Uterus (tissue), 4 donors: ENCODE data around the gene ITGA2. TPM values are rescaled to one million over a fixed set of nuclear protein-coding genes. Genes with fewer than 3 reads are reported as not detected.
A peak's percentile ranks its signal among the peaks of the same experiment; 100 is the strongest.
"Not testable (repeated sequence)": the region's sequence is repeated elsewhere in the genome, so short reads cannot be mapped to it uniquely, and the experiment has no call there.

ENCODE experiments used
- DNase-seq, 2 donors: peaks; one replicate each; pipeline ENCODE4 v3.0.0-alpha.2; 2019 to 2020
- H3K27ac ChIP-seq, 2 donors: fragments of 200-600 bp; sonication (generic); 1 replicate in 1 of 2; 2 replicates in 1 of 2; pipeline ENCODE4 v1.5.1; 2016 to 2018
- H3K27me3 ChIP-seq, 2 donors: fragments of 200-600 bp; sonication (generic); one replicate each; pipeline ENCODE4 v1.5.1; 2018 to 2019; ENCODE audit warnings: control low read depth in 1 of 2
- H3K36me3 ChIP-seq, 2 donors: fragments of 200-600 bp; sonication (generic); one replicate each; pipeline ENCODE4 v1.5.1; 2019; ENCODE audit warnings: control low read depth in 1 of 2
- H3K4me1 ChIP-seq, 2 donors: fragments of 200-600 bp; sonication (generic); one replicate each; pipeline ENCODE4 v1.5.1; 2018 to 2019; ENCODE audit warnings: control low read depth in 1 of 2
- H3K4me3 ChIP-seq, 2 donors: fragments of 200-600 bp; sonication (generic); 1 replicate in 1 of 2; 2 replicates in 1 of 2; pipeline ENCODE4 v1.5.1; 2018 to 2019; ENCODE audit warnings: mild to moderate bottlenecking in 1 of 2
- H3K9me3 ChIP-seq, 2 donors: fragments of 200-600 bp; sonication (generic); one replicate each; pipeline ENCODE4 v1.5.1; 2019; ENCODE audit warnings: control low read depth in 1 of 2
- POLR2A ChIP-seq, 2 donors: fragments of 450-650 bp; IDR thresholded peaks; one replicate each; pipeline ENCODE4 v1.6.1; 2016; ENCODE audit warnings: antibody characterized with exemption in 2 of 2, mild to moderate bottlenecking in 1 of 2, moderate library complexity in 1 of 2
- intact Hi-C: fragments of 100-400 bp; cut with DNase I; formaldehyde crosslinking; loops from one replicate; pipeline ENCODE4 v1.15.1; 2023; ENCODE audit warnings: low total_unique reads
- total RNA-seq, 4 donors: library from RNA; depleted of rRNA in 3 of 4; stranded (reverse); fragments of >200 nt in 3 of 4; gene quantifications; one replicate each; pipeline versions ENCODE4 v1.1.0 to v1.2.4, GENCODE V29; 2014 to 2023
- TF ChIP-seq, protein P1 (sequence below), 4 experiments: fragments of 200-600 bp in 2 of 4; fragments of 450-650 bp in 2 of 4; sonication (generic) in 2 of 4; IDR thresholded peaks; one replicate each; pipeline ENCODE4 v1.5.1; 2016 to 2019; ENCODE audit warnings: antibody characterized with exemption in 4 of 4, mild to moderate bottlenecking in 2 of 4, moderate library complexity in 1 of 4
- donor health status: DM: yes; HTN: yes; CAD: no.

Gene ITGA2
- total RNA-seq, 4 donors from 2014 or later, result 1.3 to 22.4 (median 4.5) TPM

DNA sequence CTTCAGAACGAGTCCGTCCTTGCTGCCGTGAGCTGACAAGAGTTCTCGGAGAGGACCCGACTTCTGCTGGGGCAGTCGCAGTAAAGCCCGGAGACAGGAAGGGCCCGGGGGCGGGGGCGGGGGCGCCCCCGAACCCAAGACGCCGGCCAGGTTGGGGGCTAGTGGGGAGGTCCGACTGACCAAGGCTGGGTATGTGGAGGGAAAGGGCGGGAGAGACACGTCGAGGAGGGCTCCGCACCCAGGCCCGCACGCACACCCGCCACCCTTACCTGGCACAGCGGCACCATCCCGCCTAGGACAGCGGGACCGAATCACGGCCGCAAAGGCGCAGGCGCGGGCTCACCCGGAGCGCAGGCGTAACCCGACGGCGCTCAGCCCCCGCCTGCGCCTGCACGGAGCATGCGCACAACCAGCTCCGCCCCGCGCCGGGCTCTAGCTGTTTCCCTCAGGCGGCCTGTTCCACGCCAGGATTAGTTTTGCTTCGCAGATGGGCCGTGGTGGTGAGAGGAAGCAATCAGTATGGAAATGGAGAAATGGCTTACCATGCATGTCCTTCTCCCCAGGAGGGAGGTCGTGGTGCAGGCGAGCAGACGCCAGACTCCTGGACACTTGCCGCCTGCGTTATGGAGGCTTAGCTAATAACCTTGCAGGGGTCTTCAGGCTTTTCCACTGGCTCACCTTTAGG is 120.4 kb downstream of the ITGA2 start, which contains the start of gene MOCS2:
Gene MOCS2, minus strand, starts transcription at position 315 of the 685 bp plus-strand sequence. CDS start 2,583 bp downstream, outside the sequence.
- H3K4me3 ChIP-seq, result peak within 1 kb of the TSS; percentile 67 to 91
- no peaks in the 10 kb centered on the region for H3K4me1 ChIP-seq
- TF ChIP-seq, protein P1, sequence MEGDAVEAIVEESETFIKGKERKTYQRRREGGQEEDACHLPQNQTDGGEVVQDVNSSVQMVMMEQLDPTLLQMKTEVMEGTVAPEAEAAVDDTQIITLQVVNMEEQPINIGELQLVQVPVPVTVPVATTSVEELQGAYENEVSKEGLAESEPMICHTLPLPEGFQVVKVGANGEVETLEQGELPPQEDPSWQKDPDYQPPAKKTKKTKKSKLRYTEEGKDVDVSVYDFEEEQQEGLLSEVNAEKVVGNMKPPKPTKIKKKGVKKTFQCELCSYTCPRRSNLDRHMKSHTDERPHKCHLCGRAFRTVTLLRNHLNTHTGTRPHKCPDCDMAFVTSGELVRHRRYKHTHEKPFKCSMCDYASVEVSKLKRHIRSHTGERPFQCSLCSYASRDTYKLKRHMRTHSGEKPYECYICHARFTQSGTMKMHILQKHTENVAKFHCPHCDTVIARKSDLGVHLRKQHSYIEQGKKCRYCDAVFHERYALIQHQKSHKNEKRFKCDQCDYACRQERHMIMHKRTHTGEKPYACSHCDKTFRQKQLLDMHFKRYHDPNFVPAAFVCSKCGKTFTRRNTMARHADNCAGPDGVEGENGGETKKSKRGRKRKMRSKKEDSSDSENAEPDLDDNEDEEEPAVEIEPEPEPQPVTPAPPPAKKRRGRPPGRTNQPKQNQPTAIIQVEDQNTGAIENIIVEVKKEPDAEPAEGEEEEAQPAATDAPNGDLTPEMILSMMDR (IDR thresholded peaks at IDR 0.05), result peak in 2 of 4 experiments; percentile 6 to 12
- peak; percentile 74 to 86 for TF ChIP-seq POLR2A (IDR thresholded peaks at IDR 0.05)
- intact Hi-C loops, result no loop called here
- no peaks in the 10 kb centered on the region for H3K36me3 ChIP-seq
- no peaks in the 10 kb centered on the region for H3K9me3 ChIP-seq
- peak within 1 kb of the TSS; percentile 83 to 84 for H3K27ac ChIP-seq
- peak; percentile 86 to 91 for DNase-seq
- no peaks in the 10 kb centered on the region for H3K27me3 ChIP-seq

DNA sequence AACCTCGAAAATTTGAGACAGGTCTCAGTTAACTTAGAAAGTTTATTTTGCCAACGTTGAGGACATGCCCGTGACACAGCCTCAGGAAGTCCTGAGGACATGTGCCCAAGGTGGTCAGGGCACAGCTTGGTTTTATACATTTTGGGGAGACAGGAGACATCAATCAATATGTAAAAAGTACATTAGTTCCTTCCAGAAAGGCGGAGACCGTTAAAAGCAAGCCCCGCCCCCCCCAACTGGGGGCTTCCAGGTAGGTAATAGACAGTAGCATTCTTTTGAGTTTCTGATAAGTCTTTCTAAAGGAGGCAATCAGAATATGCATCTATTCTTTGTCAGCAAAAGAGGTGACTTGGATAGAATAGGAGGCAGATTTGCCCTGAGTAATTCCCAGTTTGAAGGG is 121.0 kb downstream of the ITGA2 start:
- TF ChIP-seq POLR2A (IDR thresholded peaks at IDR 0.05), result no peak
- TF ChIP-seq, protein P1 (IDR thresholded peaks at IDR 0.05), result no peak
- peak overlapping the region; percentile 67 to 91 for H3K4me3 ChIP-seq
- no peak for DNase-seq
- H3K36me3 ChIP-seq, result no peaks in the 10 kb centered on the region
- peak overlapping the region; percentile 83 to 84 for H3K27ac ChIP-seq
- H3K9me3 ChIP-seq, result no peaks in the 10 kb centered on the region
- H3K4me1 ChIP-seq, result no peaks in the 10 kb centered on the region
- no peaks in the 10 kb centered on the region for H3K27me3 ChIP-seq
- intact Hi-C loops, result no loop called here

DNA sequence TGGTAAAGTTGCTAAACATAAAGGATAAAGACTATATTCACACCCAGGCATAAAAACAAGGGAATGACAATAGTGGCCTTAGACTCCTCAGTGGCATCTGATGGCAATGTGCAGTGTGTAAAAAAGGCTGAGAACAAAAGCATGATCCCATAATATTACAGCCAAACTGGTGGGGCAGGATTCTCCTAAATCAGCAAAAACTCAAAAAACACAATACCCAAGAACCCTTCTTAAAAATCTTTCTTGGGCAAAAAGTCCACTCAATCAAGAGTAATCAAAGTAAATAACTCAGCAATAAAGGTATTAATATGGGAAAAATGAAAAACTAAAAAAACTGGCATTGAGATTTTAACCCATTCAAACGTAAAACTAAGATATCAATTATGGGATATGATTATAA is 122.0 kb downstream of the ITGA2 start:
- TF ChIP-seq POLR2A (IDR thresholded peaks at IDR 0.05), result no peak
- TF ChIP-seq, protein P1 (IDR thresholded peaks at IDR 0.05), result no peak
- no peaks in the 10 kb centered on the region for H3K9me3 ChIP-seq
- no peaks in the 10 kb centered on the region for H3K36me3 ChIP-seq
- intact Hi-C loops, result no loop called here
- H3K4me1 ChIP-seq, result no peaks in the 10 kb centered on the region
- DNase-seq, result no peak
- no peak overlapping the region for H3K27ac ChIP-seq
- H3K4me3 ChIP-seq, result no peak overlapping the region
- H3K27me3 ChIP-seq, result no peaks in the 10 kb centered on the region

DNA sequence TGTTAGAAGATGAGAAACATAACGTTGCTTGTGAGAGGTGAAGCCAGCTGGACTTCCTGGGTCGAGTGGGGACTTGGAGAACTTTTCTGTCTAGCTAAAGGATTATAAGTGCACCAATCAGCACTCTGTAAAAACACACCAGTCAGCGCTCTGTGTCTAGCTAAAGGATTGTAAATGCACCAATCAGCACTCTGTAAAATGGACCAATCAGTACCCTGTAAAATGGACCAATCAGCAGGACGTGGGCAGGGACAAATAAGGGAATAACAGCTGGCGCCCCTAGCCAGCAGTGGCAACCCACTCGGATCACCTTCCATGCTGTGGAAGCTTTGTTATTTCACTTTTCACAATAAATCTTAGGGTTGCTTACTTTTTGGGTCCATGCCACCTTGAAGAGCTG is 123.2 kb downstream of the ITGA2 start:
- H3K27me3 ChIP-seq, DNase-seq, H3K27ac ChIP-seq, H3K9me3 ChIP-seq, intact Hi-C loops, H3K4me3 ChIP-seq, H3K36me3 ChIP-seq, H3K4me1 ChIP-seq: not testable (repeated sequence)

DNA sequence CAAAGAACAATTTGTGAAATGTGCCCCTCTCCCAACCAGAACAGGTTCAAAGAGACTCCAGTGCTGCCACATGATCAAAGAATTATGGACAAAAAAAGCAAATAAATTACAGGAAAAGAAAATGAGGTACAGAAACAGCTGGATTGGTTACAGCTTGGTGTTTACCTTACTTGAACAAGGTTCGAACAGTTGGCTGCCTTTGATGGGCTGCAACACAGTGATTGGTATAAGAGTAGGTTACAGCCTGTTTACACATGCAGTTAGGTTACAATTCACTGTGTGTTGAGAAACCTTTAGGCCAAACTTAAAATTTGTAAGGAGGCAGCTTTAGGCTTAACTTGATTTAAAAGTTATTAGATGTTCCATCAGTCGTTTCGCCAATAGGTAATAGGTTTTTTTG is 123.8 kb downstream of the ITGA2 start:
- Histone ChIP-seq H3K36me3 (no peaks in the 10 kb centered on the region), H3K9me3 (no peaks in the 10 kb centered on the region), H3K4me3 (no peak overlapping the region), H3K27ac (no peak overlapping the region), H3K4me1 (no peaks in the 10 kb centered on the region), H3K27me3 (no peaks in the 10 kb centered on the region)
- intact Hi-C loops, result no loop called here
- no peak for DNase-seq
- TF ChIP-seq, protein P1 (IDR thresholded peaks at IDR 0.05), result no peak
- no peak for TF ChIP-seq POLR2A (IDR thresholded peaks at IDR 0.05)
